AG04450 (cell line): Measurements from ENCODE around the gene FANCC. TPM values are rescaled to one million over a fixed set of nuclear protein-coding genes. Genes with fewer than 3 reads are reported as not detected.

Experiments used
- CTCF ChIA-PET: fragments of 300-600, 350-600 bp; formaldehyde crosslinking; extraction: SDS; loops from one replicate; lab custom pipeline; 2022; ENCODE audit warnings: antibody characterized with exemption, inconsistent platforms; lab: Charles Lee
- POLR2A ChIA-PET: fragments of 350-600 bp; formaldehyde crosslinking; extraction: SDS; loops from one replicate; lab custom pipeline; 2021; ENCODE audit warnings: antibody characterized with exemption, inconsistent platforms; lab: Yijun Ruan, JAX
- DNase-seq: peaks from one replicate; pipeline ENCODE4 v3.0.0-alpha.2; 2011; ENCODE audit warnings: low read depth, low spot score
- H3K27ac ChIP-seq: one replicate; pipeline ENCODE4 v1.5.1; 2012; ENCODE audit warnings: low read depth, low read length, control low read depth
- H3K27me3 ChIP-seq: one replicate; pipeline ENCODE4 v1.6.0; 2012; ENCODE audit warnings: low read length; ENCODE audit not compliant: control insufficient read depth, insufficient read depth
- H3K4me3 ChIP-seq: 2 replicates; pipeline ENCODE4 v1.5.1; 2011; ENCODE audit warnings: mild to moderate bottlenecking, low read depth, low read length, control low read depth
- H3K9me3 ChIP-seq: 2 replicates; pipeline ENCODE4 v1.5.1; 2012; ENCODE audit warnings: low read length; ENCODE audit not compliant: control insufficient read depth, insufficient read depth
- CTCF ChIP-seq: IDR thresholded peaks from 2 replicates; pipeline ENCODE4 v1.5.1; 2011; ENCODE audit warnings: low read depth, low read length, control low read depth, inconsistent platforms
- polyA plus RNA-seq: library from polyadenylated mRNA; depleted of rRNA; stranded (reverse); fragments of >200 nt; gene quantifications from 2 replicates; pipeline ENCODE4 v1.2.3, GENCODE V29; 2011

Gene FANCC
- polyA plus RNA-seq, 1 experiment: 10.8 TPM

DNA sequence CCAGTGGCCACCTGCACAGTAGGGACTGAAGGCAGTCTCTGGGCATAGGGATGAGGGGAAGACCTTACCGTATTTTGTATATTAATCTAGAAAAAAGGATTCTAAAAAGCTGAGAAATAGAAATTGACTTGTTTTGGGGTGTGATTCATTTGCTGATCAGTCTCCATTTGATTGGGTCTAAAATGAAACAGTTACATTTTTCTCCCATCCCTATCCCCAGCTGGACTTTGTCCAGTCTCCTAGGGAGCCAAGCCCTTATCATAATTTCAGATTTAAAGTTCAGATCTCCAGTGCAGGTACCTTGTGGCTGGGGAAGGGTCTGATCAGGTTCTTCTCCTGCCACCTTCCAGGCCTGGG, 240.8 kb downstream of the FANCC start:
- Histone ChIP-seq H3K4me3 (no peak overlapping the region), H3K27ac (no peak overlapping the region), H3K9me3 (no peaks in the 10 kb centered on the region; the same call in 1 of the 2 replicates), H3K27me3 (no peaks in the 10 kb centered on the region)
- DNase-seq: no peak
- ChIA-PET CTCF (interaction anchor here (1.3 kb wide), 1 partner anchor 293 kb away, joined by 3 read pairs; no protein-coding TSS in a partner anchor), POLR2A (no interaction called here)
- no peak for TF ChIP-seq CTCF

DNA sequence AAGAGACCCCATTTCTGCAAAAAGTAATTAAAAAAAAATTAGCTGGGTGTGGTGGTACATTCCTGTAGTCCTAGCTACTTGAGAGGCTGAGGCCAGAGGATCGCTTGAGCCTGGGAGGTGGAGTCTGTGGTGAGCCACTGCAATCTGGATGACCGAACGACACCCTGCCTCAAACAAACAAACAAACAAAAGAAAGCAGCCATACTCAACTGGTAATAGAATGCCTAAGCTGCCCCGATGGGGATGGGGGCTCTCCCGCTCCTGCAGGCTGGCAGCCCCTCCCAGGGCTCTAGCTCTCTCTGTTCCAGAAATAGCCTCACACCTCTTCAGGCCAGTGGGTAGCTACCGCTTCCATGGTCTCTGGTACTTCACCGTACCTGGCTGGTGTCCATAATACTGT, 241.8 kb downstream of the FANCC start:
- no peaks in the 10 kb centered on the region for H3K27me3 ChIP-seq
- TF ChIP-seq CTCF: no peak
- H3K9me3 ChIP-seq: no peaks in the 10 kb centered on the region; the same call in 1 of the 2 replicates
- POLR2A ChIA-PET: interaction anchor here (0.6 kb wide), 1 partner anchor 1621 kb away, joined by 6 read pairs; no protein-coding TSS in a partner anchor
- no peak overlapping the region for H3K4me3 ChIP-seq
- no peak for DNase-seq
- CTCF ChIA-PET: interaction anchor here (1.0 to 1.3 kb wide), 2 partner anchors 52 to 292 kb away, joined by 3 to 4 read pairs; no protein-coding TSS in a partner anchor
- H3K27ac ChIP-seq: no peak overlapping the region

DNA sequence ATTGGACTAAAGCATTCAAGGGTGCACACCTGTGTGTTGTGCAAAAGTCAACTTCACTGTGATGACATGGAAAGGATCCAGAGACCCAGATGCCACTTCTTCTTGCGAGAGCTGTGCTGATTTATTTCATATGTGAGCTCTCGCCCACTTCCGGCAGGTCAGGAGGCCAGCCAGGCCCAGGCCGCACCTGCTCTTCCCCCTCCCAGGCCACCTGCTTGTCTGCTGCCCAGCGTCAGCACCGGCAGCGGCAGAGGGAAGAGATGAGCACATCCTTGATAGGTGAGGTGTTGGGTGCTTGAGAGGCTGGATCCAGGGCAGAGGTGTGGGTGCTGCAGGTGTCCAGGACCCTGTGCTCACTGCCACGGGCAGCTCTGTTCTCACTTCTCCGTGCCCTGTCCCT, 242.9 kb downstream of the FANCC start:
- H3K27me3 ChIP-seq: no peaks in the 10 kb centered on the region
- POLR2A ChIA-PET: no interaction called here
- H3K4me3 ChIP-seq: no peak overlapping the region
- TF ChIP-seq CTCF: no peak
- no peak overlapping the region for H3K27ac ChIP-seq
- H3K9me3 ChIP-seq: no peaks in the 10 kb centered on the region; the same call in 1 of the 2 replicates
- CTCF ChIA-PET: no interaction called here
- DNase-seq: no peak

DNA sequence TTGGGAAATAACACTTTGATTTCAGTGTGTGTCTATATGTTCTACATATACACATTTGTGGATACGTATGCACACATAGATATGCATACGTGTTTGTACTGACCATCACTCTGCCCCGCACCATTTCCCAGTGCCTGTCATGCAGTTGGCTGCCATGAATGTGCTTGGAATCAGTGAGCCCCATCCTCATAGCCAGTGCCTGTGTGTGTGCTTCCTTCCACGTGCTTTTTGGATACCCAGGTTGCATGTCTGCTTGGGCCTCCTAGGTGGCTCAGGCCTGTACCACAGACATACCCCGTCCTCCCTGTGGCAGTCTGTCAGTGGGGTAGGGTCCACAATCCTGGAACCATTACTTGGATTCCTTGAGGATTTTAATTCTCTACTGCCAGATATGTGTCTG, 243.6 kb downstream of the FANCC start:
- no peaks in the 10 kb centered on the region; the same call in 1 of the 2 replicates for H3K9me3 ChIP-seq
- TF ChIP-seq CTCF: no peak
- no peak for DNase-seq
- no peaks in the 10 kb centered on the region for H3K27me3 ChIP-seq
- POLR2A ChIA-PET: no interaction called here
- H3K27ac ChIP-seq: no peak overlapping the region
- H3K4me3 ChIP-seq: no peak overlapping the region
- CTCF ChIA-PET: no interaction called here

- Histone ChIP-seq H3K4me3 (no peak overlapping the region), H3K27me3 (no peaks in the 10 kb centered on the region), H3K27ac (no peak overlapping the region), H3K9me3 (no peaks in the 10 kb centered on the region; the same call in 1 of the 2 replicates)
- POLR2A ChIA-PET: no interaction called here
- TF ChIP-seq CTCF: peak; percentile 44
- no peak for DNase-seq
- CTCF ChIA-PET: interaction anchor here (0.9 to 1.5 kb wide), 2 partner anchors 56 to 391 kb away, joined by 4 to 5 read pairs; no protein-coding TSS in a partner anchor
Observed at GRCh38 chr9:95073042-95073607, 244.4 kb downstream of the FANCC start.
